SU-DHL-6 (cell line): ENCODE results near the gene TMA16.

Source experiments
- CTCF ChIP-seq: fragments of 200-600 bp; sonication (generic); IDR thresholded peaks from one replicate; pipeline ENCODE4 v1.5.1; 2017; ENCODE audit warnings: antibody characterized with exemption, mild to moderate bottlenecking, low read length, moderate library complexity; ENCODE audit not compliant: insufficient read depth, poor library complexity, severe bottlenecking
- EZH2phosphoT487 ChIP-seq: fragments of 200-600 bp; sonication (generic), shearing (Covaris generic); conservative IDR thresholded peaks from 2 replicates; pipeline ENCODE4 v1.6.1; 2018; ENCODE audit warnings: mild to moderate bottlenecking, antibody characterized with exemption, low read length, moderate library complexity, mixed read lengths

GRCh38 chr4:163489929-163490328, 4.6 kb upstream of the TMA16 start:
- TF ChIP-seq CTCF (no peak), EZH2phosphoT487 (no peak)
